ENCODE results near the gene ZNF823. TPM values are rescaled to one million over a fixed set of nuclear protein-coding genes. Genes with fewer than 3 reads are reported as not detected.

ZNF823 gene
- total and polyA plus RNA-seq, 9 of the 15 experiments (the other 6 are each of a cell fraction or from before 2014, with no cell fraction given): 4.0 to 13.4 (median 6.1) TPM

DNA sequence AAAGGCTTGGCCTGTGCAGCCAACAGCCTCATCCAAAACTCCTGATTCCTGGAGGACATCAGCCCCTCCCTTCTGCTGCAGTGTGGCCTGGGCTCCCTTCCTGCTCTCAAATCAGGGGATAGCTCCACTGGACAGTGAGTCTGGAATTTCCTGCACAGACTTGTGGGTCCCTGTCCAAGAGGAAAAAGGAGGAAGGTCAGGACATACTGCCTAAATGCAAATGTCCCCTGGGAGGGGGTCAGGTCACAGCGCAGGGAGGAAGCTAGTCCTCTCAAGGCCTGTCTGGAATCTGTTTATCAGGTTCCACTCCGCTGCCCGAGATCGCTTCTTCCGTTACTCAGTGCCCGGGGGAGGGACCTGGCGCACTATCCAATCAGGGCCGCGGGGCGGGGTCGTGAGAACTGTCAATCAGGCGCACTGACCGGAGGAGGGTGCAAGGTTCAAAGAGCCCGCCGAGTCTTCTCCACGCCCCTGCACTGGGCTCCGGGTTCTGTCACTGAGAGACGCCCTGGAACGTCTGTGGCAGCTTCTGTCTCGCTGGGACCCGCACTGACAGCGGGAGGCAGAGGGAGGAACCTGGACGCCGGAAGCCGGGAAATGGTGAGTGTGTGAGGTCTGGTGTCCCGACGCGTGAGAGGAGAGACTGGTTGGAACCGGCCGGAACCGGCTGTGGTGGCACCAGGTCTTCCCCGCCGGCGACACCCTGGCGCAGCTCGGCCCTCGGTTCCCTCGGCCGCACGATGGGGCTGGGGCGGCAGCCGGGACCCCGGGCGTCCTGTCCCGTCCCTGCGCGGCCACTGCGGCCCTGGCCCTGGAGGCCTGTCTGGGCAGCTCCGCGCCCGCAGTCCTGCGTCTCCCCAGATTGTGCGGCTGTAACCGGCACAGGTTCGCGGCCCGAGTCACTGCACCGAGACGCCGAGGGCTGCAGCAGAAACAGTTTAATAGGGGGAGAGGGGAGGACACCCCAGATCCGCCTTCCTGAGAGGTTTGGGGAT, 28.1 kb upstream of the ZNF823 start, which contains the start of gene ZNF441 (continued):
- TF ChIP-seq, protein P1, sequence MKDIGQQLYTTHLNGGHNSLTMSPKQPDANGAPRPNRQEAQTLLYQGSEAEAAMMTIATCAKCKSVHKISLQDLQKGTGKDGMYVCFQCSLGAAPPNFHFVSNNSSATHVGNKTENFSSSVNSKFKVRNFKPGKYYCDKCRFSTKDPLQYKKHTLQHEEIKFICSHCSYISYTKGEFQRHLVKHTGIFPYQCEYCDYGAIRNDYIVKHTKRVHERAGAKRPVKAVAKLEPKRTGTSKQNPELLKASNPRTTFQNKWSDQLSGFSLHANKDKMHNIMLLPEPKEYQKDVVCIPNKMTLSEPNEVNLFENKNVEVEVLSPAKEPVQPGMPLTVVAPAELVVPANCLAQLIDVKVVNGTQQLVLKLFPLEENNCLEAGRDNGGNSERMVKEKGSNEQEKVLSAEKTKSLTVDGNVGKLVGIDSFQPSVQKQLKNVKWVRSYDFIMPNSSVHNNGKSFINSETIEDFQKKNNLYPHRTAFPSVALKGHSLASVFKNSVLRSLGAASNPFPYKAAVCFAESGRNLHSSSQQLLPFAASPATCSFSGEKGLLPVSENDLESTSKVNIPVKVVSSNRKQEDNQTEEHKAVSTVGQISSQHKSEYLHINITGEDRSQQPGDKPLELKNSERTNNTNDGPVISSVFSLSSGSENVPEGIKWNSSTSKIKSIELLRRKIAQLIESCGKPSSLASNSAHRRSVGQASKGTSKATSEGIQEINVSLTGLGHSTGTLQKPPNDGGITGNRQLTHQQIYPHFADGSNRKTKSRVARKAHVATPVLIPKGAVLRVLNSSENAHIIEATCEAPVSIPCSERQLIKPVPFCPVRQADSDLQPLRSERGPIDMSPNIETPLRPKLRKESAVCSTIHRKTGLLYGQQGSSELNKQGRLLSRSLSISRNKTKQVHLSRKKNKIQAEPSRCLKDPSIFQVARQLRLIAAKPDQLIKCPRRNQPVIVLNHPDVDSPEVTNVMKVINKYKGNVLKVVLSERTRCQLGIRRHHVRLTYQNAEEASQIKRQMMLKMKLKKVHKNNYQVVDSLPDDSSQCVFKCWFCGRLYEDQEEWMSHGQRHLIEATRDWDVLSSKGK (CRISPR knock-in tag; IDR thresholded peaks at IDR 0.05): no peak
- TF ChIP-seq KAT2B (IDR thresholded peaks at IDR 0.05; ENCODE audit: low read depth, low read length) (no peak), TCF3 (CRISPR knock-in tag; IDR thresholded peaks at IDR 0.05) (no peak), HNRNPH1 (optimal IDR thresholded peaks at IDR 0.05; ENCODE audit: low read depth, low read length) (no peak), SMARCE1 (IDR thresholded peaks at IDR 0.05) (peak; percentile 46; the same call in 1 of the 2 replicates), FOXM1 (IDR thresholded peaks at IDR 0.05; ENCODE audit: low read depth) (no peak), FOXM1 (CRISPR knock-in tag; IDR thresholded peaks at IDR 0.05; ENCODE audit: low read depth) (no peak), MYBL2 (IDR thresholded peaks at IDR 0.05; ENCODE audit: low read depth) (no peak), MYBL2 (CRISPR knock-in tag; IDR thresholded peaks at IDR 0.05; ENCODE audit: borderline replicate concordance) (no peak), POU5F1 (IDR thresholded peaks at IDR 0.05; ENCODE audit: borderline replicate concordance, low read depth, low read length, partially characterized antibody) (no peak), NCOA4 (IDR thresholded peaks at IDR 0.05; ENCODE audit: partially characterized antibody) (no peak), PTBP1 (IDR thresholded peaks at IDR 0.05; ENCODE audit: low read depth, low read length) (no peak), BMI1 (IDR thresholded peaks at IDR 0.05; ENCODE audit: low read length) (no peak), ZC3H11A (IDR thresholded peaks at IDR 0.05; ENCODE audit: low read depth, low read length) (no peak)
- TF ChIP-seq, protein P2, sequence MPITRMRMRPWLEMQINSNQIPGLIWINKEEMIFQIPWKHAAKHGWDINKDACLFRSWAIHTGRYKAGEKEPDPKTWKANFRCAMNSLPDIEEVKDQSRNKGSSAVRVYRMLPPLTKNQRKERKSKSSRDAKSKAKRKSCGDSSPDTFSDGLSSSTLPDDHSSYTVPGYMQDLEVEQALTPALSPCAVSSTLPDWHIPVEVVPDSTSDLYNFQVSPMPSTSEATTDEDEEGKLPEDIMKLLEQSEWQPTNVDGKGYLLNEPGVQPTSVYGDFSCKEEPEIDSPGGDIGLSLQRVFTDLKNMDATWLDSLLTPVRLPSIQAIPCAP (CRISPR knock-in tag; IDR thresholded peaks at IDR 0.05; ENCODE audit: borderline replicate concordance): no peak

All from K562 (cell line).